ENCODE results near the gene TMEM234.
A peak's percentile ranks its signal among the peaks of the same experiment; 100 is the strongest.

Gene TMEM234

GRCh38 chr1:32199043-32199716, 23.0 kb downstream of the TMEM234 start:
- no peak for DNase-seq

- DNase-seq, result no peak
These were observed 23.7 kb downstream of the TMEM234 start for GRCh38 chr1:32198237-32199042.

- no peak for DNase-seq
These were observed 24.3 kb downstream of the TMEM234 start for GRCh38 chr1:32197837-32198236.

GRCh38 chr1:32197074-32197473, 25.1 kb downstream of the TMEM234 start:
- no peak for DNase-seq

- DNase-seq, result no peak
These were observed 26.0 kb downstream of the TMEM234 start for GRCh38 chr1:32195972-32196823.

GRCh38 chr1:32195531-32195930, 26.6 kb downstream of the TMEM234 start:
- no peak for DNase-seq

GRCh38 chr1:32194984-32195383, 27.2 kb downstream of the TMEM234 start:
- DNase-seq, result no peak

GRCh38 chr1:32192220-32192948, 29.8 kb downstream of the TMEM234 start:
- DNase-seq, result no peak

- DNase-seq, result no peak
These were observed 34.3 kb downstream of the TMEM234 start for GRCh38 chr1:32187850-32188249.

- no peak for DNase-seq
These were observed 35.7 kb downstream of the TMEM234 start for GRCh38 chr1:32186491-32186890.

GRCh38 chr1:32186077-32186476, 36.1 kb downstream of the TMEM234 start:
- no peak for DNase-seq

- no peak for DNase-seq
These were observed 37.5 kb downstream of the TMEM234 start for GRCh38 chr1:32184650-32185049.

- no peak for DNase-seq
These were observed 40.1 kb downstream of the TMEM234 start for GRCh38 chr1:32182060-32182459.

- no peak for DNase-seq
These were observed 40.6 kb downstream of the TMEM234 start for GRCh38 chr1:32181563-32181962.

GRCh38 chr1:32181065-32181464, 41.1 kb downstream of the TMEM234 start:
- no peak for DNase-seq

- no peak for DNase-seq
These were observed 41.7 kb downstream of the TMEM234 start for GRCh38 chr1:32180186-32181060.

- peak; percentile 92 for DNase-seq
These were observed 42.5 kb downstream of the TMEM234 start, which contains the start of gene TXLNA for GRCh38 chr1:32179443-32180185. TSS of gene TXLNA (plus strand) at chr1:32179675. CDS start at chr1:32180346, 671 bp downstream.

GRCh38 chr1:32179193-32179442, 43.0 kb downstream of the TMEM234 start:
- no peak for DNase-seq

- DNase-seq, result no peak
These were observed 43.6 kb downstream of the TMEM234 start for GRCh38 chr1:32178380-32179192.

GRCh38 chr1:32172621-32173245, 49.4 kb downstream of the TMEM234 start:
- no peak for DNase-seq
